Right ventricle myocardium superior (tissue), 1 donor: Measurements from ENCODE around the gene TYSND1. TPM values are rescaled to one million over a fixed set of nuclear protein-coding genes. Genes with fewer than 3 reads are reported as not detected.
A peak's percentile ranks its signal among the peaks of the same experiment; 100 is the strongest.
"Not testable (repeated sequence)": the region's sequence is repeated elsewhere in the genome, so short reads cannot be mapped to it uniquely, and the experiment has no call there.

Experiments
- ATAC-seq: fragments of 200-7000 bp; cut with Tn5 transposase; one replicate; pipeline ENCODE4 v1.9.1; 2020; ENCODE audit warnings: mild to moderate bottlenecking; ENCODE audit not compliant: poor library complexity
- DNase-seq: peaks from one replicate; pipeline ENCODE4 v3.0.0-alpha.2; 2020
- intact Hi-C: fragments of 100-400 bp; cut with DNase I; formaldehyde crosslinking; loops from one replicate; pipeline ENCODE4 v1.11.2; 2022
- long read RNA-seq: library from polyadenylated mRNA; unstranded; transcript quantifications from one replicate; pipeline ENCODE4 v2.0.0, GENCODE V29; 2021
- total RNA-seq: library from RNA; stranded (reverse); fragmentation: NEBNext Ultra II Directional; extraction: Animal tissue kit (Norgen Biotek cat#: 25700); gene quantifications from one replicate; pipeline ENCODE4 v1.2.1, GENCODE V29; 2021
- donor health status: DM: no; HTN: yes; CAD: no; lungs with severe emphysema.

The TYSND1 gene
- total RNA-seq: 5.9 TPM
- long read RNA-seq, transcript TYSND1-201 (4 exons, 3,644 nt): major isoform, 30 of 57 reads
- long read RNA-seq, transcript TYSND1-202 (2 exons, 3,397 nt): minor isoform, 5 of 57 reads
- long read RNA-seq, partial matches to known transcripts: 4 of 57 reads
- long read RNA-seq, other reads (novel, unspliced or antisense): 14 of 57 reads

GRCh38 chr10:70146489-70147258 is at the start of gene TYSND1:
TYSND1 (minus strand) TSS chr10:70146700; CDS start chr10:70146586, 114 bp downstream.
- intact Hi-C loops: no loop called here
- DNase-seq (peak; percentile 97), ATAC-seq (peak; percentile 95)

GRCh38 chr10:70193391-70193844 is 46.9 kb upstream of the TYSND1 start:
- ATAC-seq (peak; percentile 76), DNase-seq (no peak)
- intact Hi-C loops: no loop called here

DNA sequence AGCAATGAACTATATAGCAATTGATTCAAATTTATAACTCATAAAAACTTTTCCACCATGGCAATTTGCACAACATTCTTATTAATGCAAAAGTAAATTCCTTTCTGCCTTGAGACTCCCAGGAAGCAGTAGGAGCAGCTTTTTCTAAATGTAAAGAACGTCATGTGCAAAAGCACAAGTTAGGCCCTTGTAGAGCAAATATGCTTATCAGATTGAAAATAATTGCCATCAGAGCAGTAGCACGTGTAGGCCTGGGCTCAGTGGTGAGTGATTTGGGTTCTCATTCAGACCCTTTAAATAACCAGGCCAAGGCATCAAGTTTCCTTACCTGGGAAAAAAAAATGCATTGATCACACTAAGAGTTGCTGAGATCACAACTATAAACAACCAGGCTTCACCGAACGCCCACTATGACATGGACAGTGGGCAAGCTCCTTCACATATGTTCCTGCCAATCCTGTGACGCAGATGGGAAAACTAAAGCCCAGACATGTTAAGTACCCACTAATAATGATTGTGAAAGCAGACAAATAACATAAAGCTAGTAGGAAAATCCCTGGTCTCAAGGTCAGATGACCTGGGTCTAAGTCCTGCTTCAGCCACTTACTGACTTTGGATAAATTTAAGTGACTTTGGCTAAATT is 45.9 kb upstream of the TYSND1 start:
- DNase-seq (no peak), ATAC-seq (no peak)
- intact Hi-C loops: no loop called here

DNA sequence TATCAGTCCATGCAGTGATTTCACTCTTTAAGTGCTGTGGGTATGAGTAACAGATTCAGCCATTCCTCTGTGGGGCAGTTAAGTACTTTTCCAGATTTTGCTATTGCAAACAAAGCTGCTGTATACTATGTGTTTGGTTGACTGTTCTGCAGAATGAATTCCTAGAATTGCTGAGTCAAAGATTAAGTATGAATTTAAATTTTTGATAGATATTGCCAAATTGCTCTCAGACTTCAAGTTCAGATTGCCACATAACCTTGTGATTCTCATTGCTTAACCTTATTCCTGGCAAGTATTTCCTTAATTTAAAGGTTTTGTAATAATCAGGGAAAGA is 45.4 kb upstream of the TYSND1 start:
- ATAC-seq: peak; percentile 40
- intact Hi-C loops: no loop called here
- DNase-seq: no peak

DNA sequence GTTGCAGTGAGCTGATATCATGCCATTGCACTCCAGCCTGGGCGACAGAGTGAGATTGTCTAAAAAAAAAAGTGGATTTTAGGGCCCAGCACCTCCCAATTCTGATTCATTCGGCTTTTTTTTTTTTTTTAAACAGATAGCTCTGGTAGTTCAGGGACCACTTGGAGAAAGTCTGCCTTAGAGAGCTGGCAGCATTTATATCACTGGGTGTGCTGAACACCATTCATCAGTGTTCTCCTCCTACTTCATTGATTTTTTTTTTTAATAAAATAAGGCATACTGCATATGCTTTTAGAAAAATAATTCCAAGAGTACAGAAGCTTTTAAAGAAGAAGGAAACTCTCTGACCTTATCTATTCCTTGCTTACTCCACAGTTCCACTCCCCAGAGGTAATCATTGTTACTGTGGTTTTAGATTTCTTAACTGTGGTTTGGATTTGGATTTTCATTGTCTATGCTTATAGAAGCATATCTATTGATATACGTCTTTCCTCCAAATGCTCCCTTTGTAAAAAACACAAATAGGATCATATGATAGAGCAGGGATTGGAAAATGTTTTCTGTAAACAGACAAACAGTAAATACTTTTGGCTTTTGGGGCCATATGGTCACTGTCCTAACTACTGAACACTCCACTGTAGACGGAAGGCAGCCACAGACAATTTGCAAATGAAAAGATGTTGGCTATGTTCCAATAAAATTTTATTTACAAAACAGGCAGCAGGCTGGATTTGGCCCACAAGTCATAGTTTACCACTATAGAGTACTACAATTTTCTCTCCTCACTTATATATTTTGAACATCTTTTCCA is 44.9 kb upstream of the TYSND1 start:
- DNase-seq (no peak), ATAC-seq (no peak)
- intact Hi-C loops: no loop called here

DNA sequence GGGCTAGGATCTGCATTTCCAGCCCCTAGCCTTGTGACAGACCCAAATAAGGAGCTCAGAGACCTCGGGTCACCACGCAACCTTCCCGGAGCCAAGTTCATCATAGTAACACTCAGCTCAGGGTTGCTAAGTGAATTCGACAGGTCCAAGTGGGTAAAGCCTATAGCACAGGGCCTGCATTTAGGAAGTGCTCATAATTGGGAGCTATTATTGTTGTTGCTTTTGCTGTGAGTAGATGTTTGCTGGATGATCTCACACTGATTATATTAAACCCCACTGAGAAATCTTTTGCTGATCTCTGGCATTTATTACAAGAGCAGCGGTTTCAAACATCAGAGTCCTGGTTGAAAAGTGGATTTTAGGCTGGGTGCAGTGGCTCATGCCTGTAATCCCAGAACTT is 44.1 kb upstream of the TYSND1 start:
- intact Hi-C loops: no loop called here
- no peak for DNase-seq
- no peak for ATAC-seq

- intact Hi-C loops: no loop called here
- ATAC-seq: no peak
- DNase-seq: no peak
Observed at GRCh38 chr10:70190102-70190501, 43.6 kb upstream of the TYSND1 start.

DNA sequence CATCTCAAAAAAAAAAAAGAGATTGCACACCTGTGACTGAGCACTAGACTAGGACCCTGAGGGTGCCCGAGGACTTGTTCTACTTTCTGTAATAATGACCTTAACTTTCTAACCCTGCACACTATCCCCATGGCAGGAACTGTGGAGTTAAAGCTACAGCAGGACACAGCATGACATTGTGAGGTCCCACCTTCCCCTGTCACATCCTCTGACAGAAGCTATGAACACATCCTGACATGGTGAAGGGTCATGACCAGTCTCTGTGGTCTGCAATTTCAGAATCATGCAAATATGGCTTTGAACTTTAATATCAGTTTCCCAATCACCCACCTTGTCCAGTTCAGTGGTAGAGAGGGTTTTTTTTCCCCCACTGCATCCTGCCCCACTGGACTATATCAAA is 42.3 kb upstream of the TYSND1 start:
- intact Hi-C loops: no loop called here
- DNase-seq: no peak
- no peak for ATAC-seq

DNA sequence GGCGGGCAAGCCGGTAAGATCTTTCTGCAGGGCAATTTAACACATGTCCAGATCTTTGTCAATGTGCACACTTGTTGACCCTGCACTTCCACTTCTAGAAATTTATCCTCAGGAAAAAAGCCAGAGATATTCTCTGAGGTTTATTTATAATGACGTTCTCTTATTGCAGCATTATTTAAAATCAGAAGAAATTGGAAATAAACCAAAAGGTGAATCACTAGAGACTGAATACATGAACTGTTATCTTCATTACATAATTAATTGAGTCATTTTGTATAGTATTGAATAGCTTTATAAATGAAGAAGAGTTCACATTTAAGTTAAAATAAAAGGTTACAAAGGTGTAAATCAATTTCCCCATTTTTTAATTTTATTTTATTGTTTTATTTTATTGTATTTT is 40.1 kb upstream of the TYSND1 start:
- no peak for DNase-seq
- intact Hi-C loops: no loop called here

DNA sequence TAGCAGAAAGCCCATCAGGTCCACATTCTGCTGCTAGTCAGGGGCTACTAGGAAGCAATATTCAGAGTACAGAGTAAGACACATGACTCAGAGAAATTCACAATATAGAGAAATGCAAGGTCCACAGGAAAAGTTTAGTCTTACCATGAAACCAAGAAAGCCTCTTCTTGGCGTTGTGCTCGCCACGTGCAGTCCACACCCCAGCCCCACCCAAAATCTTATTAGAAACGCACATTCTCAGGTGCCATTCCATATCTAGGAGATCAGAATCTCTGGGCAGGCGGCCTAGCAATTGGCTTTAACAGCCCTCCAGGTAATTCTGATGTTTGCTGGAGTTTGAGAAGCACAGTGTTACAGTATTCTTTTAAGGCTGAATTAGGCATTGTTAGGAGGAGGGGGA is 39.6 kb upstream of the TYSND1 start:
- DNase-seq (no peak), ATAC-seq (no peak)
- intact Hi-C loops: no loop called here

More for the DNA sequence above, 40.1 kb upstream of the TYSND1 start:
- no peak for ATAC-seq

DNA sequence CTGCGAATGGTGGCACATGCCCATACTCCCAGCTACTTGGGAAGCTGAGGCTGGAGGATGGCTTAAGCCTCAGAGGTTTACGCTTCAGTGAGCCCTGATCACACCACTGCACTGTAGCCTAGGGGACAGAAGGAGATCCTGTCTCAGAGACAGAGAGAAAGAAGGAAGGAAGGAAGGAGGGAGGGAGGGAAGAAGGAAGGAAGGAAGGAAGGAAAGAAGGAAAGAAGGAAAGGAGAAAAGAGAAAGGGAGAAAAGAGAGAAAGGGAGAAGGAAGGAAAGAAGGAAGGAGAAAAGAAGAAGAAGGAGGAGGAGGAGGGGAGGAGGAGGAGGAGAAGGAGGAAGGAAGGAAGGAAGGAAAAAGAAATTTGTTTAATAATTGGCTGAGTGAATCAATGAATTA is 36.8 kb upstream of the TYSND1 start:
- intact Hi-C loops: no loop called here
- DNase-seq (no peak), ATAC-seq (no peak)

GRCh38 chr10:70179209-70179608 is 32.7 kb upstream of the TYSND1 start:
- ATAC-seq, intact Hi-C loops, DNase-seq: not testable (repeated sequence)

GRCh38 chr10:70178139-70178725 is 31.7 kb upstream of the TYSND1 start:
- ATAC-seq (no peak), DNase-seq (no peak)
- intact Hi-C loops: no loop called here

- intact Hi-C loops: no loop called here
- ATAC-seq (no peak), DNase-seq (no peak)
Observed at GRCh38 chr10:70176441-70176840, 29.9 kb upstream of the TYSND1 start.

GRCh38 chr10:70175516-70175915 is 29.0 kb upstream of the TYSND1 start:
- DNase-seq: no peak
- no peak for ATAC-seq

DNA sequence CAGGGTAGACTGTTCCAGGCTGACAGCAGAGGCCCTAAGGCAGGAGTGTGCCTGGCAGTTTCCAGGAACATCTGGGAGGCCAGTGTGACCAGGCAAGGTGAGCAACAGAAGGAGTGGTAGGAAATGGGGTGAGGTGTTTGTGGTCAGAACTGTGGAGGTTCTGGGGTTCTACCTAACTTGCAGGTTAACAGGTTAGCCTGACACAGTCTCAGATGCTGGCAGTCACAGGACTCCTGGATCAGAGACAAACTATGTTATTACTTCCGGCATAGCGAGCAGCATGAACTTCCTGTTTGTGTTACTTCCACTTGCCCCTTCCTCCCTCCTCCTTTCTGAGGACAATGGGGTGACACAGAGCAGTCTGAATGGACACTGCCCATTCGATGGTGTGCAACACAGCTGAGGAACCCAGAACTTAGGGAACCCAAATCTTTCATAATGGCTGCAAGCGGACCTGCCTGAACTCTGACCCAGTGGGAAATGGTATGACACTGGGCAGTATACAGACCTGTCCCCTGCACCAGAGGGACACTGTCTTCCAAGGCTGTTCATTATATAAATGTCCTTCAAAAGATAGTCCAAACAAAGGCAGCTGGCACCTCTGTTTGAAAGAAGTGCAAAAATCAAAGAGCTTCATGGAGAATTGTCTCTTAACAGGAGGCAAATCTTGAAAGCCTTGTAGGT is 27.7 kb upstream of the TYSND1 start:
- intact Hi-C loops: no loop called here
- DNase-seq (no peak), ATAC-seq (no peak)

More at GRCh38 chr10:70175516-70175915, 29.0 kb upstream of the TYSND1 start:
- intact Hi-C loops: no loop called here

GRCh38 chr10:70169649-70170364 is 23.3 kb upstream of the TYSND1 start:
- peak; percentile 50 for ATAC-seq
- intact Hi-C loops: no loop called here
- DNase-seq: no peak

DNA sequence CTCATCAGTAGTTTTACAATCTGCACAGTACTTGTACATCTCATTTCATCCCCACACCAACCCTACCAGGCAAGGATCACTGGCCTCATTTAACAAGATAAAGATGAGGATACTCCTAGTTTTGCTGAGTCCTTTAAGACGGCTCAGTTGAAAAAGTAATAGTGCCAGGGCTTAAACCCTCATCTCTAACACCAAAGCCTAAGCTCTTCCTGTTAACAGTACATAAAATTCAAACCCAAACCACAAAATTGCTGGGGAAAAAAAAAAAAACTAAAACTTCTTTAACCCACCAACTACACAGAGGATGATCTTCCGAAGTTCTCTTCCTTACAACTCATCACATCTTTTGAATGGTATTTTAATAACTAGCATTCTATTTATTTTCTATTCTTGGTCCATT is 22.5 kb upstream of the TYSND1 start:
- DNase-seq (no peak), ATAC-seq (no peak)
- intact Hi-C loops: no loop called here
